Small intestine (tissue), 7 donors: ENCODE data around the gene IFITM1. TPM values are rescaled to one million over a fixed set of nuclear protein-coding genes. Genes with fewer than 3 reads are reported as not detected.
A peak's percentile ranks its signal among the peaks of the same experiment; 100 is the strongest.

Experiments
- DNase-seq, 2 donors: peaks; one replicate each; pipeline versions ENCODE4 v3.0.0 to v3.0.0-alpha.2; 2013
- FAIRE-seq: peaks from 2 replicates; lab custom pipeline; 2012; peaks lifted over from hg19 to GRCh38; lab: Jason Lieb, UNC
- H3K27ac ChIP-seq, 3 donors: one replicate each; pipeline ENCODE4 v1.5.1; 2013; ENCODE audit warnings: low read length in 2 of 3, mild to moderate bottlenecking in 2 of 3, control low read depth in 1 of 3, inconsistent platforms in 1 of 3, low read depth in 1 of 3, moderate library complexity in 1 of 3
- H3K27me3 ChIP-seq, 3 donors: one replicate each; pipeline ENCODE4 v1.6.1; 2013; ENCODE audit warnings: low read length in 3 of 3, inconsistent platforms in 1 of 3; ENCODE audit not compliant: control insufficient read depth in 3 of 3, insufficient read depth in 3 of 3
- H3K36me3 ChIP-seq, 3 donors: one replicate each; pipeline ENCODE4 v1.6.1; 2013; ENCODE audit warnings: low read length in 3 of 3, inconsistent platforms in 1 of 3, low read depth in 1 of 3, mild to moderate bottlenecking in 1 of 3, moderate library complexity in 1 of 3; ENCODE audit not compliant: control insufficient read depth in 3 of 3, insufficient read depth in 2 of 3
- H3K4me1 ChIP-seq, 3 donors: one replicate each; pipeline ENCODE4 v1.6.1; 2013; ENCODE audit warnings: low read length in 2 of 3, inconsistent platforms in 1 of 3, low read depth in 1 of 3, mild to moderate bottlenecking in 1 of 3, moderate library complexity in 1 of 3; ENCODE audit not compliant: control insufficient read depth in 3 of 3, insufficient read depth in 2 of 3
- H3K4me3 ChIP-seq, 3 donors: one replicate each; pipeline ENCODE4 v1.5.1; 2013; ENCODE audit warnings: low read length in 3 of 3, control low read depth in 1 of 3, inconsistent platforms in 1 of 3, low read depth in 1 of 3, mild to moderate bottlenecking in 1 of 3, moderate library complexity in 1 of 3
- H3K9me3 ChIP-seq, 2 donors: one replicate each; pipeline ENCODE4 v1.6.1; 2013; ENCODE audit warnings: low read depth in 1 of 2, low read length in 1 of 2; ENCODE audit not compliant: control insufficient read depth in 2 of 2, insufficient read depth in 1 of 2
- WGBS, 3 donors: extraction: QIAGEN DNeasy Blood & Tissue Kit; methylation state at CpG; one replicate each; pipeline ENCODE4 v1.1.7; 2013; 5-methylcytosine and 5-hydroxymethylcytosine counted together
- polyA plus RNA-seq, 4 donors: library from polyadenylated mRNA; stranded (reverse) in 3 of 4; unstranded in 1 of 4; fragments of 200-250 nt in 3 of 4; fragments of 120-200 nt in 1 of 4; gene quantifications; one replicate each; pipeline versions ENCODE4 v1.2.1 to v1.2.3, GENCODE V29; 2013
- donor health status: healthy with polysubstance abuse.
- donor health status: control.
- donor health status: control.
- donor health status: Bipolar disorder and iron deficiency.
- donor health status: healthy.

IFITM1 gene
- polyA plus RNA-seq, 4 donors, result 8.9 to 520 (median 146) TPM

DNA sequence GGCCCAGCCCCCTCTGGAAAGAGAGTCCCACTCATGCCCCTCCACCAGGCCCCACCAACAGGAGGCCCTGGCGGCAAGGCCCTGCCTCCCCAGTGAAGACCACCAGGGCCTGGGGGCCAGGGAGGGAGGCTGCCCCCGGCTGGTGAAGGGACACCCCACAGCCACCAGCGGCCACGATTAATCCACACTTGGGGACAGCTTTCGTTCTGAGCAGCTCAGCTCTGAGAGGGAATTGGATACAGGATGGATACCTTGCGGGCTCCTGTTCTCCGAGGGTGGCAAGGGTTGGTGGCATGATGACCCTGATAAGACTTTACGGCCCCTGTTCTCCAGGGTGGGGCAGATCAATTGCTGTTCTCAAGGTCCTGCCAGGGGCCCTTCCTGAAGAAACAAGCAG, 42.5 kb upstream of the IFITM1 start:
- peaks cover 3 to 29% (median 4%) of the 10 kb centered on the region in 3 donors for H3K4me1 ChIP-seq
- FAIRE-seq (no peak), DNase-seq (peak; percentile 75 to 96)
- no peaks in the 10 kb centered on the region for H3K9me3 ChIP-seq
- H3K4me3 ChIP-seq, result no peak overlapping the region
- peak overlapping the region; percentile 93 to 96 (median 96) for H3K27ac ChIP-seq
- WGBS, 3 donors, result 19 to 54% (median 32%) methylated on average over 8 of the region's 8 CpGs
- H3K36me3 ChIP-seq, result peaks cover 0 to 2% (median 0%) of the 10 kb centered on the region in 3 donors
- H3K27me3 ChIP-seq, result no peaks in the 10 kb centered on the region

- no peaks in the 10 kb centered on the region for H3K27me3 ChIP-seq
- FAIRE-seq (no peak), DNase-seq (peak; percentile 89 to 97)
- peaks cover 3 to 32% (median 4%) of the 10 kb centered on the region in 3 donors for H3K4me1 ChIP-seq
- WGBS, 3 donors, result 20 to 68% (median 56%) methylated on average over 22 of the region's 22 CpGs
- peak overlapping the region in 1 of 3 donors; percentile 24 for H3K4me3 ChIP-seq
- H3K36me3 ChIP-seq, result peaks cover 0 to 2% (median 0%) of the 10 kb centered on the region in 3 donors
- peak overlapping the region; percentile 93 to 96 (median 96) for H3K27ac ChIP-seq
- no peaks in the 10 kb centered on the region for H3K9me3 ChIP-seq
Observed at GRCh38 chr11:272195-272930, 41.5 kb upstream of the IFITM1 start.

DNA sequence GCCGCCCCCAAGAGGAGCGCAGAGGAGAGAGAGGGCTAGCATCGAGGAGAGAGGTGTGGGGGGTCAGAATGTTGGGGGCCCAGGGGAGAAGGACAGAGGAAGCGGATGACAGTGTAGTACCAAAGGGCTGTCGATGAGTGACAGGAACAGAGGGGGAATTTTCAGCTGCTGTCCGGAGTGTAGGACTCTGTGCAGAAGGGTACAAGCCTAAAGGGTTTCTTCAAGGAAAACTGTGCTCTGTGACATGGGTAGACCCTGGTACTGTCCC, 41.0 kb upstream of the IFITM1 start:
- peaks cover 0 to 2% (median 0%) of the 10 kb centered on the region in 3 donors for H3K36me3 ChIP-seq
- no peak overlapping the region for H3K4me3 ChIP-seq
- H3K9me3 ChIP-seq, result no peaks in the 10 kb centered on the region
- WGBS, 3 donors, result 74 to 83% (median 76%) methylated on average over 6 of the region's 6 CpGs
- peaks cover 3 to 37% (median 4%) of the 10 kb centered on the region in 3 donors for H3K4me1 ChIP-seq
- FAIRE-seq (no peak), DNase-seq (no peak)
- H3K27me3 ChIP-seq, result no peaks in the 10 kb centered on the region
- H3K27ac ChIP-seq, result peak overlapping the region; percentile 93 to 96 (median 96)

DNA sequence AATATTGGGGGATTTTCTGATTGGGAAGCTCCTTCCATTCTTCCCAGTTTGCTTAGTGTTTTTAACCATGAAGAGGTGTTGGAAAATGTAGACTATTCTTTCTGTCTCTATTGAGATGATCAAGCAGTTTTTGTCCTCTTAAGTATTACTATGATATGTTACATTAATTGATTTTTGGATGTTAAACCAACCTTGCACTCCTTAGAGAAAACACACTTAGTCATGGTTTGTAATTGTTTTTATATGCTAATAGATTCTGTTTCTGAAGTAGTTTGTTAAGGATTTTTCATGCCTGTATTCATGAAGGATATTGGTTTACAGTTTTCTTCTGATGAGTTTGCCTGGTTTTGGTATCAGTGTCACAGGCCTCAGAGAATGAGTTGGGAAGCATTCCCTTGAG, 37.6 kb upstream of the IFITM1 start:
- Histone ChIP-seq H3K4me3 (no peak overlapping the region), H3K36me3 (peaks cover 0 to 10% (median 5%) of the 10 kb centered on the region in 3 donors), H3K9me3 (no peaks in the 10 kb centered on the region), H3K4me1 (peaks cover 0 to 37% (median 0%) of the 10 kb centered on the region in 3 donors), H3K27me3 (peaks cover 0 to 9% (median 2%) of the 10 kb centered on the region in 3 donors), H3K27ac (peak overlapping the region in 1 of 3 donors; percentile 96)
- FAIRE-seq (no peak), DNase-seq (peak in 1 of 2 donors; percentile 1)

- Histone ChIP-seq H3K27me3 (peaks cover 0 to 25% (median 11%) of the 10 kb centered on the region in 3 donors), H3K36me3 (peaks cover 0 to 29% (median 15%) of the 10 kb centered on the region in 3 donors), H3K9me3 (no peaks in the 10 kb centered on the region), H3K4me3 (peak within 1 kb of the TSS; percentile 28 to 91 (median 64)), H3K27ac (peak within 1 kb of the TSS; percentile 94 to 97 (median 96)), H3K4me1 (peaks cover 0 to 37% (median 0%) of the 10 kb centered on the region in 3 donors)
- DNase-seq (peak; percentile 91 to 96), FAIRE-seq (no peak)
- 18 to 57% (median 39%) methylated on average over 20 to 21 of the region's 21 CpGs for WGBS, 3 donors
Observed at GRCh38 chr11:278001-278951, 35.6 kb upstream of the IFITM1 start, which contains the start of gene NLRP6. NLRP6 (plus strand) TSS chr11:278407; CDS start chr11:278570, 163 bp downstream.

- H3K36me3 ChIP-seq, result peaks cover 0 to 39% (median 19%) of the 10 kb centered on the region in 3 donors
- peaks cover 0 to 25% (median 14%) of the 10 kb centered on the region in 3 donors for H3K27me3 ChIP-seq
- WGBS, 3 donors, result 3 to 12% (median 8%) methylated on average over 62 to 97 of the region's 97 CpGs
- H3K9me3 ChIP-seq, result no peaks in the 10 kb centered on the region
- peak overlapping the region; percentile 28 to 91 (median 64) for H3K4me3 ChIP-seq
- DNase-seq, result peak; percentile 29 to 62
- FAIRE-seq, result no peak
- H3K27ac ChIP-seq, result peak overlapping the region; percentile 94 to 97 (median 96)
- H3K4me1 ChIP-seq, result peaks cover 0 to 37% (median 1%) of the 10 kb centered on the region in 3 donors
Observed at GRCh38 chr11:279040-279965, 34.5 kb upstream of the IFITM1 start.

- H3K27ac ChIP-seq, result peak overlapping the region; percentile 94 to 97 (median 96)
- H3K27me3 ChIP-seq, result peaks cover 0 to 25% (median 14%) of the 10 kb centered on the region in 3 donors
- H3K9me3 ChIP-seq, result no peaks in the 10 kb centered on the region
- WGBS, 3 donors, result 0 to 3% (median 1%) methylated on average over 37 to 85 of the region's 85 CpGs
- peak overlapping the region; percentile 28 to 91 (median 64) for H3K4me3 ChIP-seq
- peaks cover 0 to 37% (median 1%) of the 10 kb centered on the region in 3 donors for H3K4me1 ChIP-seq
- peaks cover 3 to 46% (median 19%) of the 10 kb centered on the region in 3 donors for H3K36me3 ChIP-seq
- FAIRE-seq (no peak), DNase-seq (peak; percentile 88)
Observed at GRCh38 chr11:279966-280705, 33.7 kb upstream of the IFITM1 start.
